GM12891 (cell line): ENCODE data around the gene DEPP1.

ENCODE experiments used
- POLR2A ChIP-seq: IDR thresholded peaks from 2 replicates; pipeline ENCODE4 v1.6.1; 2011; ENCODE audit warnings: low read depth, low read length, control low read depth
- POLR2AphosphoS5 ChIP-seq: IDR thresholded peaks from 2 replicates; pipeline ENCODE4 v1.6.1; 2011; ENCODE audit warnings: low read depth, low read length, control low read depth
- POU2F2 ChIP-seq: IDR thresholded peaks from 2 replicates; pipeline ENCODE4 v1.6.1; 2011; ENCODE audit warnings: low read depth, mild to moderate bottlenecking, control low read depth, low read length, moderate library complexity
- SPI1 ChIP-seq: IDR thresholded peaks from 2 replicates; pipeline ENCODE4 v1.6.1; 2011; ENCODE audit warnings: low read depth, low read length, control low read depth
- TAF1 ChIP-seq: IDR thresholded peaks from 2 replicates; pipeline ENCODE4 v1.6.1; 2011; ENCODE audit warnings: low read depth, low read length, control low read depth

DNA sequence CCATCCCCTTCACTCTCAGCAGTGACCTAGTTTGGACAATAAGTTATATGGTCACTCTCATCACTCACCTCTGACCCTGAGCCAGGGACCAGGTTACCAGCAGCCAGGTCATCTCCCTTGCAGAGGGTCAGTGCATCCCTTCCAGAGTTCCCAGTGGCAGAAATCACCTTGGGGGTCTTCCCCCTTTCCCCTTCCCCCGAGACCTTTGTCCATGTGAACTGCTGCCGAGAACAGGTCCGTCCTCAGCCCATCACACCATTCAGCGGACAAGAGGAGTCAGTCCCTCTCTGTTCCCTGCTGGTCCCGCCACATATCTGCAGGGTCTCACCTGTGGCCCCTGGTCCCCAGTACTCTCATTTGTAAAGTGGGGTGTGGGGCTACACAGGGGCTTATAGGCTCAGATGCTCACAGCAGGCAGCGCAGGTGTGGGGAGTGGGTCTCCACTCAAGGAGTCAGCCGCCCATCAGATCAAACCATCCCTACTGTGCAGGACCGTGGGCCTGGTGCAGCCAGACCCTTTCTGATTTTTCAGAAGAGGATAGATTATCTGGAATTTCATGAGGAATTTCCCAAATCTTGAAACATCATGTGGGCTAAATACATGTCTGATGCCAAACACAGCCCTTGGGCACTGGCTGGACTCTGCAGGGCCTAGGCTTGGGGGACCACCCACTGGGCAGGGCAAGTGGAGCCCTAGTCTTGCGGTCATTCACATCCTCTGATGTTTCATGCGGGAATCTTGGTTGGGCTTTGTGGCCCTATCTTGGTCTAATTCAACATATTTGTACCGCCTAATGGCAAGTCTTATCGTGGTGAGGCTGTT lies 6.5 kb downstream of the DEPP1 start:
- no peak for TF ChIP-seq SPI1
- no peak for TF ChIP-seq POLR2AphosphoS5
- TF ChIP-seq POLR2A = no peak
- no peak for TF ChIP-seq TAF1
- TF ChIP-seq POU2F2 = no peak
